A673 (cell line): ENCODE results near the gene IRX4. TPM values are rescaled to one million over a fixed set of nuclear protein-coding genes. Genes with fewer than 3 reads are reported as not detected.

Source experiments
- BruUV-seq: library from RNA; stranded (reverse); fragments of 400-500 nt; replicated peaks from 2 replicates; lab custom pipeline; 2021; lab: Mats Ljungman, UMichigan
- CTCF ChIA-PET: fragments of 300-600 bp; sonication (Branson Sonifier 250); formaldehyde crosslinking; loops from one replicate; lab custom pipeline; 2022; ENCODE audit warnings: antibody characterized with exemption; lab: Charles Lee
- POLR2A ChIA-PET: fragments of 300-600 bp; sonication (Branson Sonifier 250); formaldehyde crosslinking; loops from one replicate; lab custom pipeline; 2022; ENCODE audit warnings: antibody characterized with exemption; ENCODE audit not compliant: low non-redundant PET; lab: Charles Lee
- DNase-seq: peaks from one replicate; pipeline ENCODE4 v3.0.0-alpha.2; 2015; ENCODE audit warnings: low spot score
- H3K27ac ChIP-seq: fragments of 200-600 bp; sonication (generic); 2 replicates; pipeline ENCODE4 v1.5.1; 2016; ENCODE audit warnings: mixed run types, low read depth, mild to moderate bottlenecking, mixed read lengths, antibody characterized with exemption, low read length; ENCODE audit not compliant: poor library complexity, severe bottlenecking
- H3K27me3 ChIP-seq: fragments of 200-600 bp; sonication (generic); replicated peaks from 2 replicates; pipeline ENCODE4 v1.6.1; 2017; ENCODE audit warnings: mixed run types, low read depth, mild to moderate bottlenecking, mixed read lengths, antibody characterized with exemption, low read length; ENCODE audit not compliant: insufficient read depth, poor library complexity
- H3K36me3 ChIP-seq: fragments of 200-600 bp; sonication (generic); 2 replicates; pipeline ENCODE4 v1.6.1; 2016; ENCODE audit warnings: mixed run types, mild to moderate bottlenecking, mixed read lengths, antibody characterized with exemption, low read length; ENCODE audit not compliant: insufficient read depth, poor library complexity, severe bottlenecking
- H3K4me1 ChIP-seq: fragments of 200-600 bp; sonication (generic); 2 replicates; pipeline ENCODE4 v1.6.1; 2017; ENCODE audit warnings: mixed run types, mild to moderate bottlenecking, mixed read lengths, antibody characterized with exemption, low read length; ENCODE audit not compliant: insufficient read depth, poor library complexity, severe bottlenecking
- H3K4me3 ChIP-seq: fragments of 200-600 bp; sonication (generic); 2 replicates; pipeline ENCODE4 v1.5.1; 2016; ENCODE audit warnings: low read depth, mixed run types, mild to moderate bottlenecking, mixed read lengths, low read length; ENCODE audit not compliant: poor library complexity, severe bottlenecking
- H3K9me3 ChIP-seq: fragments of 200-600 bp; sonication (generic); 2 replicates; pipeline ENCODE4 v1.6.1; 2016; ENCODE audit warnings: mixed run types, low read depth, mild to moderate bottlenecking, mixed read lengths, antibody characterized with exemption, low read length; ENCODE audit not compliant: poor library complexity, severe bottlenecking
- CTCF ChIP-seq: fragments of 300-800, 200-600 bp; sonication (generic); conservative IDR thresholded peaks from 2 replicates; pipeline ENCODE4 v1.5.1; 2017; ENCODE audit warnings: low read depth, mild to moderate bottlenecking, antibody characterized with exemption, low read length, moderate library complexity, mixed read lengths
- EZH2 ChIP-seq: fragments of 200-600 bp; sonication (generic); IDR thresholded peaks from 2 replicates; pipeline ENCODE4 v1.6.1; 2017; ENCODE audit warnings: borderline replicate concordance, low read depth, mild to moderate bottlenecking, mixed read lengths, antibody characterized with exemption, low read length; ENCODE audit not compliant: poor library complexity, severe bottlenecking
- intact Hi-C: fragments of 100-400 bp; cut with micrococcal nuclease; formaldehyde crosslinking; loops from one replicate; pipeline ENCODE4 v1.10.0; 2022; ENCODE audit not compliant: unreplicated experiment
- total RNA-seq: library from RNA; stranded (reverse); gene quantifications from 2 replicates; pipeline ENCODE4 v1.2.3, GENCODE V29; 2021

Gene IRX4
- total RNA-seq, 1 experiment from 2014 or later = not detected

- BruUV-seq = no TSS peak
- Histone ChIP-seq H3K27ac (no peak overlapping the region), H3K4me3 (no peak overlapping the region), H3K36me3 (no peaks in the 10 kb centered on the region), H3K4me1 (no peaks in the 10 kb centered on the region), H3K27me3 (peaks cover 100% of the 10 kb centered on the region), H3K9me3 (no peaks in the 10 kb centered on the region)
- no peak for DNase-seq
- TF ChIP-seq EZH2 (no peak), CTCF (no peak)
- ChIA-PET CTCF (no interaction called here), POLR2A (no interaction called here)
- intact Hi-C loops = no loop called here
Measured at GRCh38 chr5:1889321-1890065, 6.8 kb upstream of the IRX4 start.

- POLR2A ChIA-PET = no interaction called here
- intact Hi-C loops = no loop called here
- H3K36me3 ChIP-seq = no peaks in the 10 kb centered on the region
- no TSS peak for BruUV-seq
- no peak for TF ChIP-seq EZH2
- no peak for TF ChIP-seq CTCF
- H3K27me3 ChIP-seq = peaks cover 100% of the 10 kb centered on the region
- no peak for DNase-seq
- CTCF ChIA-PET = no interaction called here
- H3K4me1 ChIP-seq = no peaks in the 10 kb centered on the region
- no peak overlapping the region for H3K27ac ChIP-seq
- H3K9me3 ChIP-seq = no peaks in the 10 kb centered on the region
- no peak overlapping the region for H3K4me3 ChIP-seq
Measured at GRCh38 chr5:1888541-1889251, 6.0 kb upstream of the IRX4 start.

GRCh38 chr5:1887588-1888360 is 5.0 kb upstream of the IRX4 start:
- ChIA-PET POLR2A (no interaction called here), CTCF (no interaction called here)
- Histone ChIP-seq H3K36me3 (no peaks in the 10 kb centered on the region), H3K4me3 (no peak overlapping the region), H3K27ac (no peak overlapping the region), H3K27me3 (peaks cover 100% of the 10 kb centered on the region), H3K4me1 (peaks cover 6% of the 10 kb centered on the region), H3K9me3 (no peaks in the 10 kb centered on the region)
- no TSS peak for BruUV-seq
- intact Hi-C loops = no loop called here
- no peak for TF ChIP-seq EZH2
- TF ChIP-seq CTCF = no peak
- DNase-seq = no peak
